ENCODE measurements around the gene SCN7A.
"Not testable (repeated sequence)": the region's sequence is repeated elsewhere in the genome, so short reads cannot be mapped to it uniquely, and the experiment has no call there.

Gene SCN7A

DNA sequence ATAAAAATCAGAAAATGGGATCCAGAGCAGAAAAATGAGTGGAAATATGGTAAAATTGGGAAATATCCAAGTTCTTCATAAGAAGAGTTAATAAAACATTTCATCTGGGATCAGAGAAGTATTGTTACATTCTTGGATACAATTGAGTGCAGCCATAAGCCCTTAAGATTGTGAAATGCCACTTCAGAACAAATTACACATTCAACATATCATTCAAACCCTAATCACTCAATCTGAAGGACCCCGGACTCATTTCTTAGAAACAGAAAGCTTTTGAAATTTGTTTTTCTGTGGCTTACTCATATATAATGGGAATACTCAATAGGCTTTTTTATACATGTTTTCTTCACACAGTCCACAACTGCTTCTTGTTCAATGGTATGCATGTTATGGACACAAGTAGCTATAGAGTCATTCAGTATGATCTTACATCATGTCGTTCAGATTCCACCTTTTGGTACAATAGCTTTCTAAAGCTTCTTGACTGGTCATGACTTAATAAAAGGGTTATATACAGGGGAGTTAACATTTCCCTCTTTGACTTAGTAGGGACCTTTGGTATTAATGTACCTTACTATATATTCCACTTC lies 39.9 kb downstream of the SCN7A start:
- no peak for DNase-seq (ENCODE audit: low read depth in 1 of 2, low spot score in 1 of 2)

GRCh38 chr2:166451468-166451867 lies 42.6 kb downstream of the SCN7A start:
- DNase-seq (ENCODE audit: low read depth in 1 of 2, low spot score in 1 of 2), result no peak

- no peak for DNase-seq (ENCODE audit: low read depth in 1 of 2, low spot score in 1 of 2)
Observed at GRCh38 chr2:166449439-166449838, 44.6 kb downstream of the SCN7A start.

DNA sequence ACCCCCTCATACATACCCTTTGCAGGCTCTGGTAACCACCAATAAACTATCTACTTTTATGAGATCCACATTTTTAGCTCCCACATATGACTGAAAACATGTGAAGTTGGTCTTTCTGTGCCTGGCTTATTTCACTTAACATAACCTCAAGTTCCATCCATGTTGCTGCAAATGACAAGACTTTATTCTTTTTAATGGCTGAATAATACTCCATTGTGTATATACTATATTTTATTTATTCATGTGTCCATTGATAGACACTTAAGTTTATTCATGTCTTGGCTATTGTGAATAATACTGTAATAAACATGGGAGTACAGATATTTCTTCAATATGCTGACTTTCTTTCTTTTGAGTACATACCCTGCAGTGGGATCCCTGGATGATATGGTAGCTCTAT lies 45.9 kb downstream of the SCN7A start:
- no peak for DNase-seq (ENCODE audit: low read depth in 1 of 2, low spot score in 1 of 2)

- no peak for DNase-seq (ENCODE audit: low read depth in 1 of 2, low spot score in 1 of 2)
Observed at GRCh38 chr2:166444306-166444705, 49.7 kb downstream of the SCN7A start.

GRCh38 chr2:166440313-166440712 lies 53.7 kb downstream of the SCN7A start:
- DNase-seq (ENCODE audit: low read depth in 1 of 2, low spot score in 1 of 2), result no peak

- DNase-seq (ENCODE audit: low read depth in 1 of 2, low spot score in 1 of 2), result no peak
Observed at GRCh38 chr2:166439078-166439477, 55.0 kb downstream of the SCN7A start.

- DNase-seq (ENCODE audit: low read depth in 1 of 2, low spot score in 1 of 2), result no peak
Observed at GRCh38 chr2:166436976-166437375, 57.1 kb downstream of the SCN7A start.

- DNase-seq (ENCODE audit: low read depth in 1 of 2, low spot score in 1 of 2), result no peak
Observed at GRCh38 chr2:166436189-166436588, 57.9 kb downstream of the SCN7A start.

DNA sequence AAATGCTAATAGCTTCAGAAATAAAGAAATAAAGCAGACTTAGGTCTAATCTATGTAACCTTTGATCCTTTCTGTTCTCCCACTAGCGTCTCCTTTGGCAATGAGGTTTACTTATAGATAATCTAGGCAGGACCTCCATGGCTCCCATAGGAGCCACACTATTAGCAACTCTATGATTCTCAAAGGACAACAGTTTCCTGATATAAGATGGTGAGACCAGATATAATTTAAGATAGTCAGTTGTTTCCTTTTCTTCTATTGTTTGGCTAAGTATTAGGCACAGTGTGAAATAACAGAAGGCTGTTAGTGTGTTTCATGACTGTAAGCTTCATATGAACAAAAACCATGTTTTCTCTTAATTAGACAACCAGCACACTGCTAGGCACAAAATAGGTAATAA lies 59.6 kb downstream of the SCN7A start:
- no peak for DNase-seq (ENCODE audit: low read depth in 1 of 2, low spot score in 1 of 2)

- DNase-seq (ENCODE audit: low read depth in 1 of 2, low spot score in 1 of 2), result no peak
Observed at GRCh38 chr2:166433457-166433856, 60.6 kb downstream of the SCN7A start.

DNA sequence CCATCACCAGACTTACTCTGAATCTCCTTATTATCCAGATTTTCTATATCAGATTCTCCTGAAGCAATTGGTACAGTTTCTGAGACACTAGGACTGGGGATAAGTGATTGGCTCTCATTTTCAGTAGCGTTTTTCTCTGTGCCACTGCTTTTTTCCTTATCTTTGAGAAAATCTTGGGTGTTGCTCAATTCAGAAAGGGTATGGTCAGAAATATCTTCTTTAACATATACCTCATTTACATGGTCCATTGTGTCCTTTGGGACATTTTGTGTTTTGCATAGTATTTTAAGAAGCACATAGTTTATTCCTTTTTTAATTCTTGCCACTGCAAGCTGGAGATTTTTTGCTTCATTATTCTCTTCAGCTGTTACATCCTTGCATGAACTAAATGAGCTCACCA lies 61.7 kb downstream of the SCN7A start:
- no peak for DNase-seq (ENCODE audit: low read depth in 1 of 2, low spot score in 1 of 2)

GRCh38 chr2:166424841-166425240 lies 69.2 kb downstream of the SCN7A start:
- no peak for DNase-seq (ENCODE audit: low read depth in 1 of 2, low spot score in 1 of 2)

GRCh38 chr2:166419616-166419934 lies 74.5 kb downstream of the SCN7A start:
- no peak for DNase-seq (ENCODE audit: low read depth in 1 of 2, low spot score in 1 of 2)

GRCh38 chr2:166418853-166419615 lies 75.0 kb downstream of the SCN7A start:
- DNase-seq (ENCODE audit: low read depth in 1 of 2, low spot score in 1 of 2), result no peak

DNA sequence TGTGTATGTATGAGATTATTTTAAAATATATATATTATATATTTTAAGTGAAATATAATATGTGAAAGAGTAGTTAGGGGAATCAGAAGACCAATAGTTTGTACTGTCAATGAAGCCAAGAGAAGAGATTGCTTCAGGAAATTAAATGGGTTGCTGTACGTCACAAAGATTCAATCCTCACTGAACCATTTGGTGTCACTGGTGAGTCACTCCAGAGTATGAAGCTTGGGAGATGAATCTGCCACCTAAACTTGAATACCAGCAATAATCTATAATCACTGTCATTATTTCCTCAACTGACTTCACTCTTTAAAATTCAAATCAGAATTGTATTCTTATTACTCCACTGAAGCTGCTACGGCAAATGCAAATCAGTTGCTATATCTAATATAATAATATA lies 76.4 kb downstream of the SCN7A start:
- no peak for DNase-seq (ENCODE audit: low read depth in 1 of 2, low spot score in 1 of 2)

GRCh38 chr2:166413255-166413654 lies 80.8 kb downstream of the SCN7A start:
- no peak for DNase-seq (ENCODE audit: low read depth in 1 of 2, low spot score in 1 of 2)

DNA sequence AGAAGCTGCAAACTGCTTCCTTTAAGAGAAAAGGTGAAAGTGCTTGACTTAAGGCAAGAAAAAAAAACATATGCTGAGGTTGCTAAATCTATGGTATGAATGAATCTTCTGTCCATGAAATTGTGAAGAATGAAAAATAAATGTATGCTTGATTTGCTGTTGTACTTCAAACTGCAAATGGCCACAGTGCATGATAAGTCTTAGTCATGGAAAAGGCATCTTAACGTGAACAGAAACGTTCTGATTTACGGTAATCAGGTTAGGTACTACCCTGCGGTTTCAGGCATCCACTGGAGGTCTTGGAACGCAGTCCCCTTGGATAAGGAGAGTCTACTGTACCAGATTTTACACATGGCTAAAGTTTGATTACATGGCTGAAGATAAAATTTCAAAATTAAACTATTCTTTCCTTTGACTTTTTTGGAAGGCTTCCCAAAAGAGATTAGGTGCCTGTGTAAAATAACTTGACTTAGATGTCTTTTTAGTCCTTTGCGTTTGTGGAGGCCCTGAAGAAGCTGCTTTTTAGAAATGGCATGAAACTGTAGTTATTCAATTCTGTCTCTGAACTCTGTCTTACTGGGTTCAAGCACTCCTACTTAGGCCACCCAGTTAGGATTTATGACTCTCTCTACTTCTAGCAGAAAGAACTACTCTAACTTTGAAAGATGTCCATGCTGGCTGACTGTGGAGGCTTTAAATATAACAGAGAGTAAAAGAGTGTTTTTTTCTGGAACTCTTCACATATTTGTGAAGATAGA lies 82.4 kb downstream of the SCN7A start:
- DNase-seq (ENCODE audit: low read depth in 1 of 2, low spot score in 1 of 2), result no peak

GRCh38 chr2:166410828-166411472 lies 83.1 kb downstream of the SCN7A start:
- no peak for DNase-seq (ENCODE audit: low read depth in 1 of 2, low spot score in 1 of 2)

DNA sequence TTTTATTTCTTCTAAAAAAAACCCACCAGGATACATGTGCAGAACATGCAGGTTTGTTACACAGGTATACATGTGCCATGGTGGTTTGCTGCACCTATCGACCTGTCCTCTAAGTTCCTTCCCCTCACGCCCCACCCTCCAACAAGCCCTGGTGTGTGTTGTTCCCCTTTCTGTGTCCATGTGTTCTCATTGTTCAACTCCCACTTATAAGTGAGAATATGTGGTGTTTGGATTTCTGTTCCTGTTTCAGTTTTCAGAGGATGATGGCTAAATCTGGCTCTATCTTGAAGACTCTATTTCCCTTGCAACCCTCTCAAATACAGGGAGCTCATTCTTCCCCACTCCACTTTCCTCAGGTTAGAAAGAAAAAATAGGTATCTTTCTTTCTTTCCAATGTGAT lies 86.3 kb downstream of the SCN7A start:
- DNase-seq (ENCODE audit: low read depth in 1 of 2, low spot score in 1 of 2), result not testable (repeated sequence)

GRCh38 chr2:166406374-166406773 lies 87.7 kb downstream of the SCN7A start:
- DNase-seq (ENCODE audit: low read depth in 1 of 2, low spot score in 1 of 2), result no peak

- no peak for DNase-seq (ENCODE audit: low read depth in 1 of 2, low spot score in 1 of 2)
Observed at GRCh38 chr2:166405569-166405926, 88.5 kb downstream of the SCN7A start.

Data from stimulated activated CD4-positive, alpha-beta T cell treated with anti-CD3 and anti-CD28 coated beads, Interleukin-15, amount 100 ng/mL, for 1 hour (primary cell).